HG03064 (cell line): ENCODE results near the gene CHAC1.
"Not testable (repeated sequence)": the region's sequence is repeated elsewhere in the genome, so short reads cannot be mapped to it uniquely, and the experiment has no call there.

Source experiments
- ATAC-seq: cut with Tn5 transposase; IDR thresholded peaks from one replicate; pipeline ENCODE4 v1.9.1; 2021; ENCODE audit warnings: low read depth; ENCODE audit not compliant: unreplicated experiment

The CHAC1 gene

GRCh38 chr15:40955930-40956540 lies 2.8 kb downstream of the CHAC1 start:
- ATAC-seq = no peak

DNA sequence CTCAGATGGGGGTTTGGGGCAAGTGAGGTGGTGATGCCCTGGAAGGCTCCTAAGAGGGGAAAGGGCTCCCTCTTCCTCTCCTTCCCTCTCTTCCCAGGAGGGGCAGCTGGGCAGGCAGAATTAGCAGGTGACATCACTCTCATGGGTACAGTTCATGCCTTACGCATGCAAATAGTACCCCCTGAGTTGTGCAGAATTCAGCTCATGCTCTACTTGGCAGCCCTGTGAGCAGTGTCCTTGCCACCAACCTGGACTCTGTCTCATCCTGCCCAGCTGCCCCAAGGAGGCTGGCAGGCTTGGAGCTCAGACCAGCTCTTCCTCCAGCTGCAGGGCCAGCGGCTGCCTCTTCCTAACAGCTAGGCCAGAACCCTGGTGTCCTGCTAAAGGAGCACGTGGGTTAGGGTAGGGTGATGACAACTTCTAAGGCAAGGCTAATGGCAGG lies 3.3 kb downstream of the CHAC1 start:
- no peak for ATAC-seq

- ATAC-seq = no peak
Observed at GRCh38 chr15:40957041-40957555, 3.8 kb downstream of the CHAC1 start.

- no peak for ATAC-seq
Observed at GRCh38 chr15:40957581-40958051, 4.3 kb downstream of the CHAC1 start.

- ATAC-seq = no peak
Observed at GRCh38 chr15:40958146-40958545, 4.9 kb downstream of the CHAC1 start.

GRCh38 chr15:40958723-40959122 lies 5.5 kb downstream of the CHAC1 start:
- ATAC-seq = no peak

DNA sequence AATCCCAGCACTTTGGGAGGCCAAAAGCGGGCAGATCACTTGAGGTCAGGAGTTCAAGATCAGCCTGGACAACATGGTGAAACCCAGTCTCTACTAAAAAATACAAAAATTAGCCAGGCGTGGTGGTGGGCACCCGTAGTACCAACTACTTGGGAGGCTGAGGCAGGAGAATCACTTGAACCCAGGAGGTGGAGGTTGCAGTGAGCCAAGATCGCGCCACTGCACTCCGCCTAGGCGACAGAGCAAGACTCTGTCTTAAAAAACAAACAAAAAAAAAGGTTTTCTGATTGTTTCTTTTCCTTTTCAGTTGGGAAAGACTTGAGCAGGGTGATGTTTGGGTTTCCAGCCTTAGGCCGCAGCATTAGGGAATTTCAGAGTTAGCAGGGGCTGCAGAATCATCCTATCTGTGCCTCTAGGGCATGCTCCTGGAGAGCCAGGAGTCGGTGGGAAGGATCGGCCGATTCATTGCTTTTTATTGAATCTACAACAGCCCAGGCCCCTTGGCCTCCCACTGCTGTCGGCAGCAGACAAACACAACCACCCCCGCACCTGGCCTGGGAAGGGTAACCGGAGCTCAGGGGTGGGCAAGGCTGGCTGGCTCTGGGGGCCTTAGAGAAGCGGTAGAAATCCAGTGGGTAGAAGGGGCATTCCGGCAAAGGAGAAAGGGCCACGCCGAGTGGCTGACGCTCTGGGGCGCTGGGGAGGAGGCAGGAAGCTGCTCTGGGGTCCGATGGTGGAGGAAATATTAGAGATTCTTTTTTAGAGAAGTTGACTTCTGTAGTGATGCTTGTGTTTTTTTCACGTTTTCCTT lies 6.3 kb downstream of the CHAC1 start:
- ATAC-seq = no peak

GRCh38 chr15:40960151-40960885 lies 7.0 kb downstream of the CHAC1 start:
- no peak for ATAC-seq

- ATAC-seq = no peak
Observed at GRCh38 chr15:40960925-40961324, 7.7 kb downstream of the CHAC1 start.

- not testable (repeated sequence) for ATAC-seq
Observed at GRCh38 chr15:40961740-40962139, 8.5 kb downstream of the CHAC1 start.

DNA sequence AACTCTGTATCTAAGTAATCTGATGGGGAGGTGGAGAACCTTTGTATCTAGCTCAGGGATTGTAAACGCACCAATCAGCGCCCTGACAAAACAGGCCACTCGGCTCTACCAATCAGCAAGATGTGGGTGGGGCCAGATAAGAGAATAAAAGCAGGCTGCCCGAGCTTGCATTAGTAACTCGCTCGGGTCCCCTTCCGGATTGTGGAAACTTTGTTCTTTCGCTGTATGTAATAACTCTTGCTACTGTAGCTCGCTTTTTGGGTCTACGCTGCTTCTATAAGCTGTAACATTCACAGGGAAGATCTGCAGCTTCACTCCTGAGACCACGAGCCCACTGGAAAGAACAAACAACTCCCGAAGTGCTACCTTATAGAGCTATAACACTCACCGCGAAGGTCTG lies 9.0 kb downstream of the CHAC1 start:
- not testable (repeated sequence) for ATAC-seq

- ATAC-seq = no peak
Observed at GRCh38 chr15:40963201-40963600, 9.9 kb downstream of the CHAC1 start.

DNA sequence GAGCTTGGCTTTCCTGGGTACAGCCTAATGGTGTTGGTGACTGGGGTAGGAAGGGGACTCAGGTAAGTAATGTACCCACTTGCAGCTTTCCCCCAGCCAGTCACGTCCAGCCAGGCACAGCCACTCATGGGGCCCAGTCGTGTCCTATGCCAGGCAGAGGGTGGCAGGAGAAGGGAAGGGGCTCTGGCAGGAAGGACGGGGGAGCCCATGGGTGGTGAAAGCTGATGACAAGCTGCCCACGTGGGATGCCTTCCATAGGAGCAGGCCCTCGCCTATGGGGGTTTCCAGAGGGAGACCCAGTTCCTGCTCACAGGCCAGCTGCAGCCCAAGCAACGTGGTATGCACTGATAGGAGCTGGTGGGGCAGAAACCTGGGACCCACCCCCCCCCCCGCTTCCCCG lies 10.7 kb downstream of the CHAC1 start:
- no peak for ATAC-seq

GRCh38 chr15:40964634-40965033 lies 11.4 kb downstream of the CHAC1 start:
- no peak for ATAC-seq

DNA sequence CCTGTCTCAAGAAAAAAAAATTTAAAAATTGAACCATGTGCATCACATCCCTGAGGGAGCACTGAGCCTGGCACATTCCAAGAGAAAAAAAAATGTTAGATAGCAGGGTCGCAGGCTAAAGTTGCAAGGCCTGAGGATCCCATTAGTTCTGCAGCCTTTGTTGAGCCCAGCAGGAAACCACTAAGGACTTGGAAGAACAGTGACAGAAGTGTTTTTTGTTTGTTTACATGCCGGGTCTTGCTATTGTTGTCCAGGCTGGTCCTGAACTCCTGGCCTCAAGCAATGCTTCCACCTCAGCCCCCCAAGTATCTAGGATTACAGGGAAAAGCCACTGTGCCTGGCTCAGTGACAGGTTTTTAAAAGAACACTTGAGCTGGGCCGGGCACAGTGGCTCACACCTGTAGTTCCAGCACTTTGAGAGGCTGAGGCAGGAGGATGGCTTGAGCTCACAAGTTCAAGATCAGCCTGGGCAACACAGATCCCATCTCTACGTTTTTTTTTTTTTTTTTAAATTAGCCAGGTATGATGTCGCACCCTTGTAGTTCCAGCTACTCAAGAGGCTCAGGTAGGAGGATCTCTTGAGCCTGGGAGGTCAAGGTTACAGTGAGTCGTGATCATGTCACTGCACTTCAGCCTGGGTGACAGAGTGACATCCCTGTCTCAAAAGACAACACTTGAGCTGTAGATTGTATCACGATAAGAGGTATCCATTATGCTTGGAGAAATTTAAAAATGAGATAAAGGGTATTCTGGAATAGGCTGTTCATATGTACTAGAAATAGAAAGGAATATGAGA lies 15.2 kb downstream of the CHAC1 start:
- no peak for ATAC-seq

GRCh38 chr15:40969363-40969762 lies 16.1 kb downstream of the CHAC1 start:
- ATAC-seq = no peak

GRCh38 chr15:40974879-40975278 lies 21.6 kb downstream of the CHAC1 start:
- no peak for ATAC-seq

DNA sequence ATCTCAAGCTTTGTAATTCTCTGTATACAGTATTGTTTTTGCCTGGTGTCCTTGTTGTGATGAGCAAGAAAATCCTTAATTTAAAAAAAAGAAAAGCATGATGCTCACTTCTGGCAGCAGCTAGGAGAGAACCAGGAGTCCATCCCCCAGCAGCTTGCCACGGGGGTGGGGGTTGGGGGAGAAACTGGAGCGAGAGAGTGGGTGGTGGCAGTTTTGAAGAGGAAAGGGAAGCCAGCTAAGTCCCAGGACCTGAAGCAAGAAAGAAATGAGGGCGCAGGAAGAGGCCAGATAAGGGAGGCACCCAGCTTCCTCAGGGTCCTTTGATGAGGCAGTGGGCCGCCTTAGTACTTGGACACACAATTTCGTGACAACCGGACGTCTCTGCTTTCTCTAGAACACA lies 23.5 kb downstream of the CHAC1 start:
- ATAC-seq = no peak

- ATAC-seq = no peak
Observed at GRCh38 chr15:40978141-40978540, 24.9 kb downstream of the CHAC1 start.

DNA sequence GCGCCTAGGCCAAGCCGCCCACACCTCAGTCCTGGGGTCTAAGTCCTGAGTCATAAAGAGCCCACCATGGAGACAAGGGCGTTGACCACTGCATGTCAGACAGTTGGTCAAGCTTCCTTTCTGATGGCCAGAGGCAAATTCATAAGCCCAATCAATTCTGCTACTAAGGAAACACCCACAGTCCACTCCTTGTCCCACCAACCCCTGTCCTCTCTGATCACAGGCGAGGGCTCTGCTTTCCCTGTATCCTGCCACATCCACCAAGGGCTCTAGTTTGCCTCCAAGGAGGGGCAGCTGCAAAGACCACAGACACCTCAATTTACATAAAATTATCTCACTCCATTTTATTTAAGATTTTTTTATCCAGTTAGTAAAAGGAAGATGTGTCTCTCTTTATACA lies 25.3 kb downstream of the CHAC1 start:
- ATAC-seq = no peak
